ENCODE data around the gene ACOT2. TPM values are rescaled to one million over a fixed set of nuclear protein-coding genes. Genes with fewer than 3 reads are reported as not detected.
A peak's percentile ranks its signal among the peaks of the same experiment; 100 is the strongest.
"Not testable (repeated sequence)": the region's sequence is repeated elsewhere in the genome, so short reads cannot be mapped to it uniquely, and the experiment has no call there.

Gene ACOT2
- total and polyA plus RNA-seq, 2 experiments from 2014 or later: 56.0 to 77.2 TPM

DNA sequence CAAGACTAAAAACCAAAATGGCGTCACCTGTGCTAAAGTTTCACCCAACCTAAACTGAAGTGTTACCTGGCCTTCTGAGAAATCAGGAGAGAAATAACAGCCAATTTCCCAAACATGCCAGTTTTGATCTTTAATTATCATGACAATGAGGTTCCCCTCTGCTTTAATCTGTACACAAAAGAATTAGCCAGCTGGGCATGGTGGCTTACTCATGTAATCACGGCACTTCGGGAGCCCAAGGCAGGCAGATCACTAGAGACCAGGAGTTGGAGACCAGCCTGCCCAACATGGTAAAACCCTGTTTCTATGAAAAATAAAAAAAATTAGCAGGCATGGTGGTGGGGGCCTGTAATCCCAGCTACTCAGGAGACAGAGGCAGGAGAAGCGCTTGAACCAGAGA, 15.2 kb upstream of the ACOT2 start:
- Histone ChIP-seq H3K9me2 (ENCODE audit: insufficient read depth) (no peaks in the 10 kb centered on the region), H3K79me2 (ENCODE audit: insufficient read depth) (no peaks in the 10 kb centered on the region), H3K27ac (no peak overlapping the region), H3K4me2 (ENCODE audit: unreplicated experiment) (no peak overlapping the region), H2AFZ (no peak overlapping the region), H3F3A (ENCODE audit: insufficient read depth) (no peaks in the 10 kb centered on the region), H3K9me3 (ENCODE audit: low read depth) (no peaks in the 10 kb centered on the region), H3K36me3 (ENCODE audit: low read depth) (no peaks in the 10 kb centered on the region), H3K4me3 (no peak overlapping the region), H3K4me1 (ENCODE audit: insufficient read depth) (no peaks in the 10 kb centered on the region), H4K20me1 (ENCODE audit: insufficient read depth) (no peaks in the 10 kb centered on the region), H3K27me3 (replicated peaks; ENCODE audit: insufficient read depth) (no peaks in the 10 kb centered on the region), H3K9ac (no peak overlapping the region)
- no peak for TF ChIP-seq EZH2 (IDR thresholded peaks at IDR 0.05; ENCODE audit: insufficient read depth, poor library complexity, severe bottlenecking)
- no peak for TF ChIP-seq EZH2phosphoT487 (IDR thresholded peaks at IDR 0.05; ENCODE audit: insufficient read depth, low read depth)
- 97 to 100% methylated on average over 4 of the region's 4 CpGs for WGBS, 2 experiments (ENCODE audit: low coverage in 1 of 2, low lambda C conversion rate in 2 of 2, missing lambda C conversion rate in 2 of 2)
- in situ Hi-C loops (cut with MboI): no loop called here
- DNase-seq: no peak

- H3K27me3 ChIP-seq (replicated peaks; ENCODE audit: insufficient read depth); H2AFZ ChIP-seq; H4K20me1 ChIP-seq (ENCODE audit: insufficient read depth); H3F3A ChIP-seq (ENCODE audit: insufficient read depth); H3K4me2 ChIP-seq (ENCODE audit: unreplicated experiment); H3K4me3 ChIP-seq; H3K27ac ChIP-seq; H3K9me3 ChIP-seq (ENCODE audit: low read depth); in situ Hi-C loops (cut with MboI); DNase-seq; H3K79me2 ChIP-seq (ENCODE audit: insufficient read depth); H3K36me3 ChIP-seq (ENCODE audit: low read depth); H3K9me2 ChIP-seq (ENCODE audit: insufficient read depth); H3K4me1 ChIP-seq (ENCODE audit: insufficient read depth); H3K9ac ChIP-seq: not testable (repeated sequence)
- 30 to 38% methylated on average over 2 of the region's 2 CpGs for WGBS, 2 experiments (ENCODE audit: low coverage in 1 of 2, low lambda C conversion rate in 2 of 2, missing lambda C conversion rate in 2 of 2)
Measured at GRCh38 chr14:73557201-73557600, 11.8 kb upstream of the ACOT2 start.

- H3K27ac ChIP-seq; H3K27me3 ChIP-seq (replicated peaks; ENCODE audit: insufficient read depth); H2AFZ ChIP-seq; in situ Hi-C loops (cut with MboI); H3K9me2 ChIP-seq (ENCODE audit: insufficient read depth); H3K9ac ChIP-seq; H3F3A ChIP-seq (ENCODE audit: insufficient read depth); H3K4me3 ChIP-seq; DNase-seq; H4K20me1 ChIP-seq (ENCODE audit: insufficient read depth); H3K79me2 ChIP-seq (ENCODE audit: insufficient read depth); H3K4me2 ChIP-seq (ENCODE audit: unreplicated experiment); H3K9me3 ChIP-seq (ENCODE audit: low read depth); H3K36me3 ChIP-seq (ENCODE audit: low read depth); H3K4me1 ChIP-seq (ENCODE audit: insufficient read depth): not testable (repeated sequence)
- WGBS, 2 experiments (ENCODE audit: low coverage in 1 of 2, low lambda C conversion rate in 2 of 2, missing lambda C conversion rate in 2 of 2): 47 to 83% methylated on average over 2 of the region's 2 CpGs
Measured at GRCh38 chr14:73558238-73558637, 10.8 kb upstream of the ACOT2 start.

- H3K9ac ChIP-seq; H3F3A ChIP-seq (ENCODE audit: insufficient read depth); H3K27ac ChIP-seq; H3K79me2 ChIP-seq (ENCODE audit: insufficient read depth); DNase-seq; H2AFZ ChIP-seq; H3K9me3 ChIP-seq (ENCODE audit: low read depth); in situ Hi-C loops (cut with MboI); H3K4me2 ChIP-seq (ENCODE audit: unreplicated experiment); H3K27me3 ChIP-seq (replicated peaks; ENCODE audit: insufficient read depth); H3K4me3 ChIP-seq; H3K36me3 ChIP-seq (ENCODE audit: low read depth); H3K4me1 ChIP-seq (ENCODE audit: insufficient read depth); H3K9me2 ChIP-seq (ENCODE audit: insufficient read depth); H4K20me1 ChIP-seq (ENCODE audit: insufficient read depth): not testable (repeated sequence)
- 93 to 94% methylated on average over 7 of the region's 7 CpGs for WGBS, 2 experiments (ENCODE audit: low coverage in 1 of 2, low lambda C conversion rate in 2 of 2, missing lambda C conversion rate in 2 of 2)
Measured at GRCh38 chr14:73562256-73562655, 6.8 kb upstream of the ACOT2 start.

- H3K27me3 ChIP-seq (replicated peaks; ENCODE audit: insufficient read depth); in situ Hi-C loops (cut with MboI); H3K4me3 ChIP-seq; H3K9ac ChIP-seq; DNase-seq; H3K4me2 ChIP-seq (ENCODE audit: unreplicated experiment); H4K20me1 ChIP-seq (ENCODE audit: insufficient read depth); H3K9me2 ChIP-seq (ENCODE audit: insufficient read depth); H3F3A ChIP-seq (ENCODE audit: insufficient read depth); H3K36me3 ChIP-seq (ENCODE audit: low read depth); H3K27ac ChIP-seq; H2AFZ ChIP-seq; H3K9me3 ChIP-seq (ENCODE audit: low read depth); H3K4me1 ChIP-seq (ENCODE audit: insufficient read depth): not testable (repeated sequence)
- 98 to 100% methylated on average over 6 of the region's 6 CpGs for WGBS, 2 experiments (ENCODE audit: low coverage in 1 of 2, low lambda C conversion rate in 2 of 2, missing lambda C conversion rate in 2 of 2)
- peaks cover 12% of the 10 kb centered on the region for H3K79me2 ChIP-seq (ENCODE audit: insufficient read depth)
Measured at GRCh38 chr14:73562696-73563095, 6.3 kb upstream of the ACOT2 start.

- H3K9me2 ChIP-seq (ENCODE audit: insufficient read depth); H3K9me3 ChIP-seq (ENCODE audit: low read depth); H2AFZ ChIP-seq; H4K20me1 ChIP-seq (ENCODE audit: insufficient read depth); H3K36me3 ChIP-seq (ENCODE audit: low read depth); in situ Hi-C loops (cut with MboI); DNase-seq; H3K27ac ChIP-seq; H3K4me2 ChIP-seq (ENCODE audit: unreplicated experiment); H3K9ac ChIP-seq; H3K4me3 ChIP-seq; H3K27me3 ChIP-seq (replicated peaks; ENCODE audit: insufficient read depth): not testable (repeated sequence)
- Histone ChIP-seq H3K79me2 (ENCODE audit: insufficient read depth) (peaks cover 28% of the 10 kb centered on the region), H3K4me1 (ENCODE audit: insufficient read depth) (peaks cover 18% of the 10 kb centered on the region), H3F3A (ENCODE audit: insufficient read depth) (peaks cover 11% of the 10 kb centered on the region)
- WGBS, 2 experiments (ENCODE audit: low coverage in 1 of 2, low lambda C conversion rate in 2 of 2, missing lambda C conversion rate in 2 of 2): 98 to 99% methylated on average over 17 to 18 of the region's 18 CpGs
Measured at GRCh38 chr14:73566431-73566830, 2.6 kb upstream of the ACOT2 start.

- H2AFZ ChIP-seq; DNase-seq; H3K27ac ChIP-seq; H3K9me3 ChIP-seq (ENCODE audit: low read depth); H4K20me1 ChIP-seq (ENCODE audit: insufficient read depth); H3K9ac ChIP-seq; H3K27me3 ChIP-seq (replicated peaks; ENCODE audit: insufficient read depth); in situ Hi-C loops (cut with MboI); H3K36me3 ChIP-seq (ENCODE audit: low read depth); H3K9me2 ChIP-seq (ENCODE audit: insufficient read depth); H3K4me2 ChIP-seq (ENCODE audit: unreplicated experiment): not testable (repeated sequence)
- Histone ChIP-seq H3K4me1 (ENCODE audit: insufficient read depth) (peaks cover 18% of the 10 kb centered on the region), H3K79me2 (ENCODE audit: insufficient read depth) (peaks cover 34% of the 10 kb centered on the region), H3K4me3 (0 out of 2 replicates have a peak overlapping the region, but pooled peaks have one; percentile 74), H3F3A (ENCODE audit: insufficient read depth) (peaks cover 11% of the 10 kb centered on the region)
- WGBS, 2 experiments (ENCODE audit: low coverage in 1 of 2, low lambda C conversion rate in 2 of 2, missing lambda C conversion rate in 2 of 2): 92 to 97% methylated on average over 5 to 6 of the region's 6 CpGs
Measured at GRCh38 chr14:73566935-73567334, 2.1 kb upstream of the ACOT2 start.
